Thoracic aorta (tissue), 2 donors: ENCODE measurements around the gene RPSA. TPM values are rescaled to one million over a fixed set of nuclear protein-coding genes. Genes with fewer than 3 reads are reported as not detected.
"Not testable (repeated sequence)": the region's sequence is repeated elsewhere in the genome, so short reads cannot be mapped to it uniquely, and the experiment has no call there.

ENCODE experiments used
- ATAC-seq: fragments of 150-250 bp; one replicate; pipeline ENCODE4 v1.8.0; 2017; ENCODE audit warnings: low read depth; ENCODE audit not compliant: insufficient number of reproducible peaks, low FRiP score
- DNase-seq: peaks from one replicate; pipeline ENCODE4 v3.0.0-alpha.2; 2020; ENCODE audit warnings: low spot score
- H3K27ac ChIP-seq, 2 donors: fragments of 200-600 bp; sonication (generic); 1 replicate in 1 of 2; 2 replicates in 1 of 2; pipeline ENCODE4 v1.5.1; 2016; ENCODE audit warnings: mild to moderate bottlenecking in 2 of 2, moderate library complexity in 2 of 2
- H3K27me3 ChIP-seq: fragments of 200-600 bp; sonication (generic); replicated peaks from 2 replicates; pipeline ENCODE4 v1.6.0; 2016; ENCODE audit warnings: mild to moderate bottlenecking; ENCODE audit not compliant: insufficient read depth
- H3K36me3 ChIP-seq: fragments of 200-600 bp; sonication (generic); one replicate; pipeline ENCODE4 v1.5.1; 2016
- H3K4me1 ChIP-seq, 2 donors: fragments of 200-600 bp; sonication (generic); 1 replicate in 1 of 2; 2 replicates in 1 of 2; pipeline versions ENCODE4 v1.5.1 to v1.6.0; 2016; ENCODE audit warnings: low read depth in 2 of 2, mild to moderate bottlenecking in 1 of 2; ENCODE audit not compliant: control insufficient read depth in 1 of 2
- H3K4me3 ChIP-seq: fragments of 200-600 bp; sonication (generic); 2 replicates; pipeline ENCODE4 v1.5.1; 2016; ENCODE audit warnings: mild to moderate bottlenecking
- H3K9me3 ChIP-seq: fragments of 200-600 bp; sonication (generic); 2 replicates; pipeline ENCODE4 v1.5.1; 2016
- CTCF ChIP-seq: fragments of 200-600 bp; sonication (generic); IDR thresholded peaks from one replicate; pipeline ENCODE4 v1.5.1; 2019; ENCODE audit warnings: antibody characterized with exemption
- total RNA-seq, 2 donors: library from RNA; depleted of rRNA; stranded (reverse); fragments of >200 nt; gene quantifications; one replicate each; pipeline versions ENCODE4 v1.1.0 to v1.2.3, GENCODE V29; 2016

RPSA gene
- 100 to 1,000 TPM; 429 to 480 TPM for total RNA-seq

- Histone ChIP-seq H3K4me1 (peaks cover 12 to 38% of the 10 kb centered on the region in 2 donors), H3K36me3 (peaks cover 26% of the 10 kb centered on the region), H3K4me3 (peak within 1 kb of the TSS; percentile 77), H3K9me3 (no peaks in the 10 kb centered on the region), H3K27me3 (no peaks in the 10 kb centered on the region), H3K27ac (peak within 1 kb of the TSS; percentile 51 to 69)
- DNase-seq (peak; percentile 67), ATAC-seq (peak; percentile 97)
- TF ChIP-seq CTCF, result peak; percentile 24
Observed at GRCh38 chr3:39406368-39407258, at the start of gene RPSA. Gene RPSA (plus strand): TSS chr3:39406720. CDS start chr3:39407654, 934 bp downstream.

- ATAC-seq (no peak), DNase-seq (no peak)
- Histone ChIP-seq H3K4me1 (no peaks in the 10 kb centered on the region), H3K9me3 (no peaks in the 10 kb centered on the region), H3K27me3 (no peaks in the 10 kb centered on the region), H3K4me3 (no peak overlapping the region), H3K27ac (no peak overlapping the region), H3K36me3 (no peaks in the 10 kb centered on the region)
- no peak for TF ChIP-seq CTCF
Observed at GRCh38 chr3:39358333-39358732, 48.2 kb upstream of the RPSA start.

- H3K4me1 ChIP-seq, result no peaks in the 10 kb centered on the region
- DNase-seq (no peak), ATAC-seq (no peak)
- no peaks in the 10 kb centered on the region for H3K36me3 ChIP-seq
- no peaks in the 10 kb centered on the region for H3K27me3 ChIP-seq
- no peak overlapping the region for H3K4me3 ChIP-seq
- no peak overlapping the region for H3K27ac ChIP-seq
- H3K9me3 ChIP-seq, result no peaks in the 10 kb centered on the region
- TF ChIP-seq CTCF, result no peak
Observed at GRCh38 chr3:39361252-39361927, 45.1 kb upstream of the RPSA start.

GRCh38 chr3:39362192-39362591, 44.3 kb upstream of the RPSA start:
- no peak overlapping the region for H3K4me3 ChIP-seq
- DNase-seq (no peak), ATAC-seq (no peak)
- no peaks in the 10 kb centered on the region for H3K4me1 ChIP-seq
- H3K36me3 ChIP-seq, result no peaks in the 10 kb centered on the region
- H3K27me3 ChIP-seq, result no peaks in the 10 kb centered on the region
- no peak overlapping the region for H3K27ac ChIP-seq
- H3K9me3 ChIP-seq, result no peaks in the 10 kb centered on the region
- TF ChIP-seq CTCF, result no peak

DNA sequence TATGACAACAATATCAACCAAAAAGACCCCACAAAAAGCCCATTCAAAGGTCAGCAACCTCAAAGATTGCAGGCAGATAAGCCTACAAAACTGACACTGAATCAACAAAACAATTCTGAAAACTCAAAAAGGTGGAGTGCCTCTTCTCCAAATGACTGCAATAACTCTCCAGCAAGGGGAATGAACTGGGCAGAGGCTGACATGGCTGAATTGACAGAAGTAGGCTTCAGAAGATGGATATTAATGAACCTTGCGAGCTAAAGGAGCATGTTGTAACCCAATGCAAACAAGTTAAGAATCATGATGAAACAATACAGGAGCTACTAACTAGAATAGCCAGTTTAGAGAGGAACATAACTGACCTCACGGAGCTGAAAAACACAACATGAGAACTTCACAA, 43.7 kb upstream of the RPSA start:
- H3K4me3 ChIP-seq, result no peak overlapping the region
- no peaks in the 10 kb centered on the region for H3K36me3 ChIP-seq
- no peaks in the 10 kb centered on the region for H3K9me3 ChIP-seq
- TF ChIP-seq CTCF, result no peak
- ATAC-seq (no peak), DNase-seq (no peak)
- H3K27ac ChIP-seq, result no peak overlapping the region
- H3K4me1 ChIP-seq, result no peaks in the 10 kb centered on the region
- no peaks in the 10 kb centered on the region for H3K27me3 ChIP-seq

GRCh38 chr3:39370450-39370849, 36.1 kb upstream of the RPSA start:
- not testable (repeated sequence) for H3K4me1 ChIP-seq, H3K9me3 ChIP-seq

More at GRCh38 chr3:39370450-39370849, 36.1 kb upstream of the RPSA start:
- H3K27me3 ChIP-seq, H3K36me3 ChIP-seq, H3K27ac ChIP-seq, DNase-seq, ATAC-seq, H3K4me3 ChIP-seq: not testable (repeated sequence)
